Tibial nerve (tissue), 4 donors: ENCODE results near the gene ABHD8. TPM values are rescaled to one million over a fixed set of nuclear protein-coding genes. Genes with fewer than 3 reads are reported as not detected.

Experiments used
- DNase-seq, 2 donors: peaks; one replicate each; pipeline ENCODE4 v3.0.0-alpha.2; 2019; ENCODE audit warnings: low spot score in 2 of 2
- H3K27ac ChIP-seq, 4 donors: fragments of 200-600 bp; sonication (generic) in 3 of 4; one replicate each; pipeline ENCODE4 v1.5.1; 2017 to 2019; ENCODE audit warnings: mild to moderate bottlenecking in 1 of 4
- H3K27me3 ChIP-seq, 2 donors: fragments of 200-600 bp; sonication (generic) in 1 of 2; one replicate each; pipeline versions ENCODE4 v1.5.1 to v1.6.0; 2017 to 2019
- H3K36me3 ChIP-seq, 3 donors: fragments of 200-600 bp; sonication (generic); one replicate each; pipeline ENCODE4 v1.5.1; 2018 to 2019
- H3K4me1 ChIP-seq, 4 donors: fragments of 200-600 bp; sonication (generic) in 3 of 4; one replicate each; pipeline ENCODE4 v1.5.1; 2017 to 2019
- H3K4me3 ChIP-seq, 4 donors: fragments of 200-600 bp; sonication (generic) in 3 of 4; one replicate each; pipeline ENCODE4 v1.5.1; 2017 to 2019; ENCODE audit warnings: mild to moderate bottlenecking in 1 of 4, moderate library complexity in 1 of 4
- H3K9me3 ChIP-seq, 4 donors: fragments of 200-600 bp; sonication (generic) in 3 of 4; one replicate each; pipeline ENCODE4 v1.5.1; 2017 to 2019
- CTCF ChIP-seq, 5 experiments: fragments of 200-600 bp in 3 of 5; fragments of 450-650 bp in 2 of 5; sonication (generic) in 3 of 5; IDR thresholded peaks; one replicate each; pipeline ENCODE4 v1.5.1; 2016 to 2019; ENCODE audit warnings: antibody characterized with exemption in 5 of 5, mild to moderate bottlenecking in 3 of 5, moderate library complexity in 2 of 5
- EP300 ChIP-seq, 2 donors: sonication (generic); formaldehyde crosslinking; IDR thresholded peaks; one replicate each; pipeline ENCODE4 v1.6.1; 2017; ENCODE audit warnings: antibody characterized with exemption in 2 of 2, mild to moderate bottlenecking in 1 of 2
- POLR2A ChIP-seq, 2 donors: fragments of 450-650 bp; IDR thresholded peaks; one replicate each; pipeline ENCODE4 v1.6.1; 2017; ENCODE audit warnings: antibody characterized with exemption in 2 of 2, mild to moderate bottlenecking in 2 of 2, moderate library complexity in 2 of 2
- WGBS, 2 donors: methylation state at CpG; one replicate each; pipeline ENCODE4 v1.1.5; 2018; 5-methylcytosine and 5-hydroxymethylcytosine counted together
- total RNA-seq, 4 donors: library from RNA; depleted of rRNA; stranded (reverse); fragments of >200 nt; gene quantifications; one replicate each; pipeline ENCODE4 v1.1.0, GENCODE V29; 2016

The ABHD8 gene
- total RNA-seq, 4 donors from 2014 or later = 15.7 to 22.9 (median 19.9) TPM

- peaks cover 0 to 17% of the 10 kb centered on the region in 2 donors for H3K27me3 ChIP-seq
- no peaks in the 10 kb centered on the region for H3K9me3 ChIP-seq
- H3K36me3 ChIP-seq = peaks cover 0 to 9% (median 0%) of the 10 kb centered on the region in 3 donors
- peak overlapping the region in 3 of 4 donors; percentile 20 to 78 (median 69) for H3K27ac ChIP-seq
- WGBS, 2 donors = 59 to 73% methylated on average over 2 of the region's 2 CpGs
- peaks cover 0 to 34% (median 3%) of the 10 kb centered on the region in 4 donors for H3K4me1 ChIP-seq
- TF ChIP-seq CTCF (IDR thresholded peaks at IDR 0.05) (no peak), POLR2A (IDR thresholded peaks at IDR 0.05) (no peak), EP300 (IDR thresholded peaks at IDR 0.05) (no peak)
- no peak for DNase-seq
- no peak overlapping the region for H3K4me3 ChIP-seq
Observed at GRCh38 chr19:17347877-17348276, 44.7 kb upstream of the ABHD8 start.

GRCh38 chr19:17347361-17347760, 44.1 kb upstream of the ABHD8 start:
- H3K27ac ChIP-seq = peak overlapping the region in 3 of 4 donors; percentile 20 to 78 (median 69)
- peaks cover 0 to 17% of the 10 kb centered on the region in 2 donors for H3K27me3 ChIP-seq
- peaks cover 0 to 13% (median 0%) of the 10 kb centered on the region in 3 donors for H3K36me3 ChIP-seq
- no peak for DNase-seq
- WGBS, 2 donors = 19 to 20% methylated on average over 6 of the region's 6 CpGs
- no peaks in the 10 kb centered on the region for H3K9me3 ChIP-seq
- no peak overlapping the region for H3K4me3 ChIP-seq
- TF ChIP-seq EP300 (IDR thresholded peaks at IDR 0.05) (peak in 1 of 2 donors; percentile 30), CTCF (IDR thresholded peaks at IDR 0.05) (no peak)
- H3K4me1 ChIP-seq = peaks cover 0 to 34% (median 3%) of the 10 kb centered on the region in 4 donors

GRCh38 chr19:17346109-17346671, 43.0 kb upstream of the ABHD8 start:
- 11 to 15% methylated on average over 24 of the region's 24 CpGs for WGBS, 2 donors
- Histone ChIP-seq H3K27ac (peak overlapping the region in 2 of 4 donors; percentile 1 to 69), H3K27me3 (peaks cover 0 to 10% of the 10 kb centered on the region in 2 donors), H3K4me3 (no peak overlapping the region), H3K9me3 (no peaks in the 10 kb centered on the region), H3K36me3 (peaks cover 0 to 24% (median 0%) of the 10 kb centered on the region in 3 donors), H3K4me1 (peaks cover 0 to 34% (median 3%) of the 10 kb centered on the region in 4 donors)
- peak; percentile 66 to 80 for DNase-seq
- TF ChIP-seq CTCF (IDR thresholded peaks at IDR 0.05) = peak; percentile 93 to 95 (median 94)
- no peak for TF ChIP-seq POLR2A (IDR thresholded peaks at IDR 0.05)
- TF ChIP-seq EP300 (IDR thresholded peaks at IDR 0.05) = peak in 1 of 2 donors; percentile 27

- no peak for DNase-seq
- 80 to 82% methylated on average over 7 of the region's 7 CpGs for WGBS, 2 donors
- no peak overlapping the region for H3K27ac ChIP-seq
- no peaks in the 10 kb centered on the region for H3K27me3 ChIP-seq
- peaks cover 0 to 38% (median 0%) of the 10 kb centered on the region in 3 donors for H3K36me3 ChIP-seq
- TF ChIP-seq EP300 (IDR thresholded peaks at IDR 0.05) (no peak), CTCF (IDR thresholded peaks at IDR 0.05) (no peak), POLR2A (IDR thresholded peaks at IDR 0.05) (no peak)
- H3K9me3 ChIP-seq = no peaks in the 10 kb centered on the region
- H3K4me1 ChIP-seq = peaks cover 0 to 39% (median 9%) of the 10 kb centered on the region in 4 donors
- H3K4me3 ChIP-seq = no peak overlapping the region
Observed at GRCh38 chr19:17341845-17342244, 38.6 kb upstream of the ABHD8 start.

GRCh38 chr19:17341386-17341785, 38.2 kb upstream of the ABHD8 start:
- Histone ChIP-seq H3K4me1 (peaks cover 0 to 36% (median 9%) of the 10 kb centered on the region in 4 donors), H3K4me3 (no peak overlapping the region), H3K27me3 (no peaks in the 10 kb centered on the region), H3K9me3 (no peaks in the 10 kb centered on the region), H3K27ac (peak overlapping the region in 1 of 4 donors; percentile 34), H3K36me3 (peaks cover 0 to 38% (median 0%) of the 10 kb centered on the region in 3 donors)
- TF ChIP-seq POLR2A (IDR thresholded peaks at IDR 0.05) (no peak), CTCF (IDR thresholded peaks at IDR 0.05) (no peak), EP300 (IDR thresholded peaks at IDR 0.05) (no peak)
- 91% methylated on average over 11 to 15 of the region's 15 CpGs for WGBS, 2 donors
- no peak for DNase-seq
